ENCODE data around the gene PTGR2.
"Not testable (repeated sequence)": the region's sequence is repeated elsewhere in the genome, so short reads cannot be mapped to it uniquely, and the experiment has no call there.

The PTGR2 gene

GRCh38 chr14:73887694-73888459 lies 36.2 kb downstream of the PTGR2 start:
- DNase-seq = no peak

DNA sequence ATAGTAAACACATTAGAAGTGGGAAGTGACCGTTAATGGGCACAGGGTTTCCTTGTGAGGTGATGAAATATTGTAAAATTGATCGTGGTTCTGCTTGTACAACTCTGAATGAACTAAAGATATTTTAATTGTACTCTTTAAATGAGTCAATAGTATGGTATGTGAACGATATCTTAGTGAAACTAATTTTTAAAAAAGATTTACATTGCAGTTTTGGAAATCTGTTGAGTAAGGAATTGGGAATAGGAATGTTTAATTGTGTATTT lies 36.8 kb downstream of the PTGR2 start:
- DNase-seq = no peak

DNA sequence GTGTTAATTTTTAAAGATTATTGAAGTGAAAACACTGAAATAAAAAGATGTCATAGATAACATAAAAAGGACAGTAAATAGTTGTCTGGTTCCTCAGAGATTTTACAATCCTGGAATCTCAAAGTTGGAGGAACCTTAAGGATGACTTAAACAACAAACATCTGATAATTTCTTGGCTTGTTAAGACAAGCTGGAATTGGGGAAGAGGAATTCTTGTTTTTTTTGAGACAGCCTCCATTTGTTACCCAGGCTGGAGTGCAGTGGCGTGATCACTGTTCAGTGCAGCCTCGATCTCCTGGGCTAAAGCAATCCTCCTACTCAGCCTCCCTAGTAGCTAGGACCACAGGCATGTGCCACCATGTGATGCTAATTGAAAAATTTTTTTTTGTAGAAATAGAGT lies 37.3 kb downstream of the PTGR2 start:
- DNase-seq = no peak

GRCh38 chr14:73889376-73889775 lies 37.7 kb downstream of the PTGR2 start:
- no peak for DNase-seq

DNA sequence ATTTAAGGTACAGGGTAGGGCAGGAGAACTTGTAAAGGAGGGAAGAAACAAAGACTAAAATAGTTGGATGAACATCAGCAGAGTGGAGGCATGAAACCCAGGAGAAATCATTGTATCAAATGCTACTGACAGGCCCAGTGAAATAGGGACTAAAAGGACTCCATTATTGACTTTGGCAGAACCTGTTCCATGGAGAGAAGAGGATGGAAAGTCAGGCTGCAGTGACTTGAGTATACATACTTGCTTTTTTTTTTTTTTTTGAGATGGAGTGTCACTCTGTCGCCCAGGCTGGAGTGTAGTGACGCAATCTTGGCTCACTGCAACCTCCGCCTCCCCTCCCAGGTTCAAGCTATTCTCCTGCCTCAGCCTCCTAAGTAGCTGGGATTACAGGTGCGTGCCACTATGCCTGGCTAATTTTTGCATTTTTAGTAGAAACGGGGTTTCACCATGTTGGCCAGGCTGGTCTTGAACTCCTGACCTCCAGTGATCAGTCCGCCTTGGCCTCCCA lies 42.6 kb downstream of the PTGR2 start:
- not testable (repeated sequence) for DNase-seq

DNA sequence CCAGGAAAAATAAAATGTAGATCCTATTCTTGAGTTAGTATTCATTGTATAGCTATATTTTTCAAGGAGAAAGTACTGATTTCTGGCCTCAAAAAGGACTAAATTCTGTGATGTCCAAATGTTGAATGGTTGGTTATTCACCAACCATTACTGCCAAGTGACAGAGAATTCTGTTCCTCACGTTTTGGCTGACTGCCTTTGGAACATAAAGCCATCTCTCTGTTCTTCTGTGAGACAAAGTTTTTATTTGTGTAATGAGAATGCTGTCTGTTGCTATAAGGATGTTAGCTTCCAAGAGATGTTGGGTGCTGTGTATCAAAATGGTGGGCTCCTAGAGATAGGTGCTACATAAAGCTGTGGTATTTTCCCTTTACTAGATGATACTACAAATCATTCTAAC lies 44.3 kb downstream of the PTGR2 start:
- no peak for DNase-seq

GRCh38 chr14:73896521-73896920 lies 44.9 kb downstream of the PTGR2 start:
- no peak for DNase-seq

DNA sequence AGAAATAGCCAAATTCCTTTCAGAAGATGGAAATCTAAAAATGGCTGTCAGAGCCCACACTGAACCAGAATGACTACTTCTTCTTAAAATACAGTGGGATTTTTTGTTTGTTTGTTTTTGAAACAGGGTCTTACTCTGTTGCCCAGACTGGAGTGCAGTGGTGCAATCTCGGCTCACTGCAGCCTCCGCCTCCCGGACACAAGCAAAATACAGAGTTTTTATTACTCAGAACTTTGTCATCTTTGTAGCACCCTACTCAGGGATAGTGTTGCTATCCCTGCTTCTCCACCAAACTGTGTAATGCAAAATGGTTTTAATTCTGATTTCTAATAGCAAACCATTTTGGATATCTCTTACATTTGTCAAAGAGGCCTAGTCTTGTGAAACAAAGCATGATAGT lies 51.4 kb downstream of the PTGR2 start:
- no peak for DNase-seq

DNA sequence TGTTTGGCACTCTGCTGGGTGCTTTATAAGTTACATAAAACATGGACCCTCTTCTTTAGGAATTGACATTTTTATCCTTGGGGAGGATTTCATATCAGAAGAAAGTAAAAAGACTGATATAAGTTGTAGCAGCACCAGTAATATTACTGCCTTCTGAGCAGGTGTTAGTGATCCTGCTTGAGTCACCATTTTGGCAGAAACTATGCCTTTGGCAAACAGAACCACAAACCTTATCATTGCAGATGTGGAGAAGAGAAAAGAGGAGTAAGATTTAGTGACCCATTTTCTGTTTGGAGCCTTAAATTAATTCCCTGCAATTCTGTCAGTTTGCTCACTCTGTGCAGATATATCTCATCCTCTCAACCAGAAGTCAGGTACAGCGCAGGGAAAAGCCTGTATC lies 58.0 kb downstream of the PTGR2 start:
- DNase-seq = no peak

GRCh38 chr14:73913256-73913655 lies 61.6 kb downstream of the PTGR2 start:
- DNase-seq = no peak

DNA sequence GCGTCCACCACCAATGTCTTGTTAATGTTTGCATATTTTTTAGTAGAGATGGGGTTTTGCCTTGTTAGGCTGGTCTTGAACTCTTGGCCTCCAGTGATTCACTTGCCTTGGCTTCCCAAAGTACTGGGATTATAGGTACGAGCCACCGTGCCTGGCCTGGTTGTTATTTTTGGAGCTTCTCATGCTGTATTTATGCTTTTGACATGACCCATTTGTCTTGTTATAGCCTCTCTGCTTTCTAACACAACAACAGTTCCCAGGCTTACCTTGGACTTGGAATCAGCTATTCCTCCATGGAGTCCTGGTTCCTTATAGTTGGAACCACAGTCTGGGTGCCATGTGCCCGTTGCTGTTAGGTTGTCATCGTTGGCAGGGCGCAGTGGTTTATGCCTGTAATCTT lies 64.7 kb downstream of the PTGR2 start:
- no peak for DNase-seq

DNA sequence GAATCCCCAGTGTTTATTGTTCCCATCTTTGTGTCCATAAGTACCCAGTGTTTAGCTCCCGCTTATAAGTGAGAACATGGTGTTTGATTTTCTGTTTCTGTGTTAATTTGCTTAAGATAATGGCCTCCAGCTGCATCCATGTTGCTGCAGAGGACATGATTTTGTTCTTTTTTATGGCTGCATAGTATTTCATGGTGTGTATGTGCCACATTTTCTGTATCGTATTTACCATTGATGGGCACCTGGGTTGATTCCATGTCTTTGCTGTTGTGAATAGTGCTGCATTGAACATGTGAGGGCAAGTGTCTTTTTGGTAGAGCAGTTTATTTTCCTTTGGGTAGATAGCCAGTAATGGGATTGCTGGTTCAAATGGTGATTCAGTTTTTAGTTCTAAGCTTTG lies 67.8 kb downstream of the PTGR2 start:
- not testable (repeated sequence) for DNase-seq

DNA sequence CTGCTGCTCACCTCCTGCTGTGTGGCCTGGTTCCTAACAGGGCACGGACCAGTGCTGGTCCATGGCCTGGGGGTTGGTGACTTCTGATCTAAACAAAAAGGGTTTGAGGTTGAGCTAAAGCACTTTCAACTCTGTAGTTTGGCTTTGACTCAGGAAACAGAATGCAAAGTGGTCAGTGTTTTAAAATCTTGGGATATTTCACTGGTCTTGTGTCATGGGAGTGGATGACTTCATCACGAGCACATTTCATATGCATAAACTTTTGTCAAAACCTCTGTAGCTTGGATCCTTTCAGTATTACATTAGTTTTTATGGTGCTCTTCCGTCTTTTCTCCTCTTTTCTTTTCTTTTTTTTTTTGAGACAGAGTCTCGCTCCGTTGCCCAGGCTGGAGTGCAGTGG lies 72.7 kb downstream of the PTGR2 start:
- DNase-seq = no peak

Data from NCI-H1092 (cell line).